Keratinocyte (primary cell): ENCODE measurements around the gene ACTL10.

Experiments
- CTCF ChIP-seq, 3 experiments: IDR thresholded peaks in 1 of 3; conservative IDR thresholded peaks in 1 of 3; optimal IDR thresholded peaks in 1 of 3; 2 replicates in 2 of 3; 3 replicates in 1 of 3; pipeline versions ENCODE3 to v1.5.1; 2011; ENCODE audit warnings: low read length in 3 of 3, mild to moderate bottlenecking in 3 of 3, moderate library complexity in 2 of 3, control low read depth in 1 of 3, inconsistent platforms in 1 of 3; ENCODE audit not compliant: insufficient read depth in 2 of 3; ENCODE audit errors: extremely low read depth in 1 of 3
- EZH2 ChIP-seq: IDR thresholded peaks from one replicate; pipeline ENCODE4 v1.6.1; 2012; ENCODE audit warnings: inconsistent platforms, mild to moderate bottlenecking, low read length, moderate library complexity

DNA sequence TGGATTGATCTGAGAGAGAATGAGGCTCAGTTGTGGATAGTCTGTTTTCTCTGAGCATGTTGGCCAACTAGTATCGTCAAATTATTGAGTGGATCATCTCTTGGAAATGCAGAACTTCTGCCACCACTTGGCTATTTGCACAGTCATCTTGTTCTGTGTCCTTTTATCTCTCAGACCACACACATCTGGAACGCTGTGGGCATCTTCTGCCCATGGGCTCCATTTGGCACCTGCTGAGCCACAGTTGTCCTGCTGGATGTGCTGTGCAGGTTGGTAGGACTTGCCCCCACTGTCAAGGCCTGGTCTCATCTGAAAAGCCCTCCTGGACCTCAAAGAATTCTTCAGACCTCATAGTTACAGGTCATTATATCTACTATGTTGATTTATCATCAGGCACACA, 21.3 kb upstream of the ACTL10 start:
- TF ChIP-seq EZH2 = no peak
- no peak for TF ChIP-seq CTCF (optimal IDR thresholded peaks at IDR 0.05 in 1 of 3, IDR thresholded peaks at IDR 0.05 in 1 of 3, conservative IDR thresholded peaks at IDR 0.05 in 1 of 3; ENCODE audit: extremely low read depth in 1 of 3, insufficient read depth in 2 of 3, low read length in 3 of 3)
